ENCODE results near the gene CARD11. TPM values are rescaled to one million over a fixed set of nuclear protein-coding genes. Genes with fewer than 3 reads are reported as not detected.

CARD11 gene
- total RNA-seq, 1 experiment from 2014 or later = 0.82 TPM

GRCh38 chr7:2930310-2931033 lies 113.2 kb downstream of the CARD11 start:
- ChIA-PET POLR2A (interaction anchor here (0.6 to 0.7 kb wide), 2 partner anchors 25 to 83 kb away, joined by 3 read pairs; no protein-coding TSS in a partner anchor), CTCF (no interaction called here)
- in situ Hi-C loops (cut with HindIII; ENCODE audit: low pct_unique_long_range_greater_than_20kb, low sequenced_read_pairs) = no loop called here
- no peaks in the 10 kb centered on the region for H3K9me3 ChIP-seq (ENCODE audit: control insufficient read depth, insufficient read depth, low read depth, low read length)
- BruUV-seq (replicated peaks) = no TSS peak
- H3K4me3 ChIP-seq (ENCODE audit: low read depth in 2 of 2, low read length in 2 of 2) = no peak overlapping the region
- no peak overlapping the region for H3K27ac ChIP-seq (ENCODE audit: low read length)
- ATAC-seq (no peak), DNase-seq (ENCODE audit: low read depth, low spot score) (no peak)
- H3K27me3 ChIP-seq (ENCODE audit: control insufficient read depth, insufficient read depth, low read length) = no peaks in the 10 kb centered on the region
- H3K36me3 ChIP-seq (ENCODE audit: control insufficient read depth, insufficient read depth, low read length) = no peaks in the 10 kb centered on the region
- no peaks in the 10 kb centered on the region for H3K4me1 ChIP-seq (ENCODE audit: control insufficient read depth, insufficient read depth, low read length)
- TF ChIP-seq POLR2AphosphoS5 (IDR thresholded peaks at IDR 0.05; ENCODE audit: low read depth, low read length) = no peak
- no peak for TF ChIP-seq TCF7L2 (IDR thresholded peaks at IDR 0.05; ENCODE audit: low read depth, low read length)
- no peak for TF ChIP-seq SIN3A (IDR thresholded peaks at IDR 0.05; ENCODE audit: borderline replicate concordance, insufficient read depth, low read depth, low read length)
- no peak for TF ChIP-seq CTCF (IDR thresholded peaks at IDR 0.05)
- TF ChIP-seq, protein P1, sequence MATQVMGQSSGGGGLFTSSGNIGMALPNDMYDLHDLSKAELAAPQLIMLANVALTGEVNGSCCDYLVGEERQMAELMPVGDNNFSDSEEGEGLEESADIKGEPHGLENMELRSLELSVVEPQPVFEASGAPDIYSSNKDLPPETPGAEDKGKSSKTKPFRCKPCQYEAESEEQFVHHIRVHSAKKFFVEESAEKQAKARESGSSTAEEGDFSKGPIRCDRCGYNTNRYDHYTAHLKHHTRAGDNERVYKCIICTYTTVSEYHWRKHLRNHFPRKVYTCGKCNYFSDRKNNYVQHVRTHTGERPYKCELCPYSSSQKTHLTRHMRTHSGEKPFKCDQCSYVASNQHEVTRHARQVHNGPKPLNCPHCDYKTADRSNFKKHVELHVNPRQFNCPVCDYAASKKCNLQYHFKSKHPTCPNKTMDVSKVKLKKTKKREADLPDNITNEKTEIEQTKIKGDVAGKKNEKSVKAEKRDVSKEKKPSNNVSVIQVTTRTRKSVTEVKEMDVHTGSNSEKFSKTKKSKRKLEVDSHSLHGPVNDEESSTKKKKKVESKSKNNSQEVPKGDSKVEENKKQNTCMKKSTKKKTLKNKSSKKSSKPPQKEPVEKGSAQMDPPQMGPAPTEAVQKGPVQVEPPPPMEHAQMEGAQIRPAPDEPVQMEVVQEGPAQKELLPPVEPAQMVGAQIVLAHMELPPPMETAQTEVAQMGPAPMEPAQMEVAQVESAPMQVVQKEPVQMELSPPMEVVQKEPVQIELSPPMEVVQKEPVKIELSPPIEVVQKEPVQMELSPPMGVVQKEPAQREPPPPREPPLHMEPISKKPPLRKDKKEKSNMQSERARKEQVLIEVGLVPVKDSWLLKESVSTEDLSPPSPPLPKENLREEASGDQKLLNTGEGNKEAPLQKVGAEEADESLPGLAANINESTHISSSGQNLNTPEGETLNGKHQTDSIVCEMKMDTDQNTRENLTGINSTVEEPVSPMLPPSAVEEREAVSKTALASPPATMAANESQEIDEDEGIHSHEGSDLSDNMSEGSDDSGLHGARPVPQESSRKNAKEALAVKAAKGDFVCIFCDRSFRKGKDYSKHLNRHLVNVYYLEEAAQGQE (IDR thresholded peaks at IDR 0.05; ENCODE audit: insufficient read depth in 1 of 2, low read depth in 2 of 2, low read length in 1 of 2) = no peak
- intact Hi-C loops (cut with micrococcal nuclease; ENCODE audit: unreplicated experiment) = no loop called here

- H3K4me3 ChIP-seq (ENCODE audit: low read depth in 2 of 2, low read length in 2 of 2) = no peak overlapping the region
- no peaks in the 10 kb centered on the region for H3K4me1 ChIP-seq (ENCODE audit: control insufficient read depth, insufficient read depth, low read length)
- H3K36me3 ChIP-seq (ENCODE audit: control insufficient read depth, insufficient read depth, low read length) = no peaks in the 10 kb centered on the region
- H3K9me3 ChIP-seq (ENCODE audit: control insufficient read depth, insufficient read depth, low read depth, low read length) = no peaks in the 10 kb centered on the region
- DNase-seq (ENCODE audit: low read depth, low spot score) = no peak
- ChIA-PET CTCF (no interaction called here), POLR2A (interaction anchor here (0.6 kb wide), 1 partner anchor 26 kb away, joined by 3 read pairs; no protein-coding TSS in a partner anchor)
- in situ Hi-C loops (cut with HindIII; ENCODE audit: low pct_unique_long_range_greater_than_20kb, low sequenced_read_pairs) = no loop called here
- no peaks in the 10 kb centered on the region for H3K27me3 ChIP-seq (ENCODE audit: control insufficient read depth, insufficient read depth, low read length)
- no peak overlapping the region for H3K27ac ChIP-seq (ENCODE audit: low read length)
- TF ChIP-seq CTCF (IDR thresholded peaks at IDR 0.05) = no peak
- TF ChIP-seq TCF7L2 (IDR thresholded peaks at IDR 0.05; ENCODE audit: low read depth, low read length) = no peak
- TF ChIP-seq POLR2AphosphoS5 (IDR thresholded peaks at IDR 0.05; ENCODE audit: low read depth, low read length) = no peak
- TF ChIP-seq SIN3A (IDR thresholded peaks at IDR 0.05; ENCODE audit: borderline replicate concordance, insufficient read depth, low read depth, low read length) = no peak
- TF ChIP-seq, protein P1 (IDR thresholded peaks at IDR 0.05; ENCODE audit: insufficient read depth in 1 of 2, low read depth in 2 of 2, low read length in 1 of 2) = no peak
- no peak for ATAC-seq
- intact Hi-C loops (cut with micrococcal nuclease; ENCODE audit: unreplicated experiment) = no loop called here
- no TSS peak for BruUV-seq (replicated peaks)
These were observed 114.1 kb downstream of the CARD11 start for GRCh38 chr7:2929321-2930201.
